Ammon's horn (tissue), 1 donor: ENCODE data around the gene EXOSC6.
"Not testable (repeated sequence)": the region's sequence is repeated elsewhere in the genome, so short reads cannot be mapped to it uniquely, and the experiment has no call there.

Experiments
- DNase-seq: peaks from one replicate; pipeline ENCODE4 v3.0.0-alpha.2; 2016; ENCODE audit warnings: low spot score

EXOSC6 gene

GRCh38 chr16:70251629-70252354, at the start of gene EXOSC6:
TSS of gene EXOSC6 (minus strand) at chr16:70251940. CDS start at chr16:70251900, 40 bp downstream.
- peak; percentile 92 for DNase-seq

GRCh38 chr16:70301121-70301520, 49.4 kb upstream of the EXOSC6 start:
- DNase-seq = no peak

GRCh38 chr16:70298988-70299938, 47.5 kb upstream of the EXOSC6 start, which contains the start of gene DDX19B:
TSS of gene DDX19B (plus strand) at chr16:70299186. CDS start at chr16:70299298, 112 bp downstream.
- peak; percentile 91 for DNase-seq

DNA sequence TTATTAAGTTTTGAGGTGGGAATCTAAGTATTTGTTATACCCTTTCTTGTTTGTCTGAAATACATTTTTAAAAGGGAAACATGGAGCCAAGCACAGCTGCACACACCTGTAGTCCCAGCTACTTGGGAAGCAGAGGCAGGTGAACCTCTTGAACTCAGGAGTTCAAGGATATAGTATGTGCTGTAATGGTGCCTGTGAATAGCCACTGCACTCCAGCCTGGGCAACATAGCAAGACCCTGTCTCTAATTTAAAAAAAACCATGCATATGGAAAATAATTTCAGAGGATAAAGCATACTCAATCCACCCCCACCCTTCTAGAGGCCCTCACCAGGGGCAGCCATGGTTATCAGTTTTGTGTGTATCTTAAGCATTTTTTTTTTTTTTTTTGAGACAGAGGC, 43.9 kb upstream of the EXOSC6 start:
- no peak for DNase-seq

DNA sequence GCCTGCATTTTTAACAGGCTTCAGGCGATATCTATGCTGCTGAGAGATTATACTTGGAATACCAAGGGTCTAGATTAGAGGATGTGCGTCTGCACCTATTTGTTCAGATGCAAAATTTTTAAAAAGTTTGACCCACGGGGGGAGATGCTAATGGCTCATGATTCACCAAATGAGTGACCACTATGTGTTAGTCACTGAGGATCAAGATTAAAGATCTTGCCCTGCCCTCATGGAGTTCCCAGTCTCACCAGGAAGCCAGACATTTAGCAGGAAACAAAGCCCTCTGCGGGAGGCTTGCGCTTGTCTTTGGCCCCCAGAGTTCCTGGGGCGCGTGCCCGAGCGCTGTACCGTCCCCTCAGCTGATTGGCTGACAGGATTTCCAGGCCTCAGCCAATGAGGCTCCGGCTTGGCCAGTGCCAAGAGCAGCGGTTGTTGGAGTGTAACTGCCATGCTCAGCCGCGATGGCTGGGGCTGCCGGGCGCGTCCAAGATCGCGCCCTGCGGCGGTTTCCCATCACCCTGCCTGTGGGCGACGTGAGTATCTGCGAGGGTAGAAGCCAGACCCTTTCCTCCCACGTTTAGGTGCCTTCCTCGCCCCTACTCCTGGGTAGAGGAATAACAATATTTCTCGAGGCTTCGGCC, 42.8 kb upstream of the EXOSC6 start:
- no peak for DNase-seq

DNA sequence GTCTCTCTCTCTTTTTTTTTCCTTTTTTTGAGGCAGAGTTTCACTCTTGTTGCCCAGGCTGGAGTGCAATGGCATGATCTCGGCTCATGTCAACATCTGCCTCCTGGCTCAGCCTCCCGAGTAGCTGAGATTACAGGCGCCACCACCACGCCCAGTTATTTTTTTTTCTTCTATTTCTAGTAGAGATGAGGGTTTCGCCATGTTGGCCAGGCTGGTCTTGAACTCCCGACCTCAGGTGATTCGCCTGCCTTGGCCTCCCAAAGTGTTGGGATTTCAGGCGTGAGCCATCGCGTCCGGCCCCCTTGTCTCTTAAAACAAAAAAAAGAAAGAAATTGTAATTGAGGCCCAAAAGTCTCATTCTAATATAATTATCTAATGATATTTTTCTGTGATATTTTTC, 40.4 kb upstream of the EXOSC6 start:
- DNase-seq = not testable (repeated sequence)

GRCh38 chr16:70290949-70291519, 39.3 kb upstream of the EXOSC6 start:
- DNase-seq = no peak

GRCh38 chr16:70289229-70290094, 37.7 kb upstream of the EXOSC6 start, which contains the start of gene AARS1:
TSS of gene AARS1 (minus strand) at chr16:70289506. CDS start at chr16:70282763, 6,743 bp downstream.
- DNase-seq = peak; percentile 99

GRCh38 chr16:70287304-70287971, 35.7 kb upstream of the EXOSC6 start:
- DNase-seq = not testable (repeated sequence)

GRCh38 chr16:70276392-70276791, 24.7 kb upstream of the EXOSC6 start:
- DNase-seq = peak; percentile 22

- no peak for DNase-seq
Observed at GRCh38 chr16:70271696-70272095, 20.0 kb upstream of the EXOSC6 start.

GRCh38 chr16:70270176-70270575, 18.4 kb upstream of the EXOSC6 start:
- no peak for DNase-seq

GRCh38 chr16:70269471-70269870, 17.7 kb upstream of the EXOSC6 start:
- DNase-seq = no peak

- not testable (repeated sequence) for DNase-seq
Observed at GRCh38 chr16:70267922-70268321, 16.2 kb upstream of the EXOSC6 start.

DNA sequence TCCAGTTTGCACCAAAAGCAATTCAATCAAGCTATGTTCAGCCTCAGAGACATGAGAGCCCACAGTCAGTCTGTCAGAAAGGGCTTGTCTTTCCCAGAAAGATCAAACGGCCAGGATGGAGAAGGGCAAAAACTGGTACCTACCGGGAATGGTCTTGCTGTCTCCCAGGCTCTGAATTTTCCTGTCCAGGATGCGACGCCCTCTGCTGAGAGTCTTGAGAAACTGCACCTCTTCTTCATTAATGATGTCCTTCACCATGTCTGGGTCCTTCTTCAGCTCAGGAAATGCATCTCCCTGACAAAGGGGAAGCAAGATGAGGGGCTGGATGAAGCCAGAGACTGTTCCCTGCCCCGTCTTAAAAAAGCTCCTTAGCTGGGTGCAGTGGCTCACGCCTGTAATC, 15.8 kb upstream of the EXOSC6 start:
- DNase-seq = peak; percentile 43

DNA sequence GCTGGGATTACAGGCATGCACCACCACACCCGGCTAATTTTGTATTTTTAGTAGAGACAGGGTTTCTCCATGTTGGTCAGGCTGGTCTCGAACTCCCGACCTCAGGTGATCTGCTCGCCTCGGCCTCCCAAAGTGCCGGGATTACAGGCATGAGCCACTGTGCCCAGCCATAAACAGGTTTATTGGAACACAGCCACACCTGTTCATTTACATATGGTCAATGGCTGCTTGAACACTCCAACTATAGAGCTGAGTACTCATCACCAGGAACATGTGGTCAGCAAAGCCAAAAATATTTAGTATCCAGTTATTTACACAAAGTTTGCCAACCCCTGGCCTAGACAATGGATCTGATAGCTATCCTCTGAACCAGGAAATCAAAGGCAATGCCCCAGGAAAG, 8.2 kb upstream of the EXOSC6 start:
- not testable (repeated sequence) for DNase-seq

GRCh38 chr16:70258946-70259345, 7.2 kb upstream of the EXOSC6 start:
- DNase-seq = no peak

- DNase-seq = no peak
Observed at GRCh38 chr16:70258065-70258464, 6.3 kb upstream of the EXOSC6 start.

GRCh38 chr16:70257391-70257790, 5.7 kb upstream of the EXOSC6 start:
- no peak for DNase-seq

- no peak for DNase-seq
Observed at GRCh38 chr16:70255574-70255973, 3.8 kb upstream of the EXOSC6 start.
